Heart left ventricle (tissue), 16 donors: Measurements from ENCODE around the gene PACSIN1. TPM values are rescaled to one million over a fixed set of nuclear protein-coding genes. Genes with fewer than 3 reads are reported as not detected.
"Not testable (repeated sequence)": the region's sequence is repeated elsewhere in the genome, so short reads cannot be mapped to it uniquely, and the experiment has no call there.

ENCODE experiments used
- ATAC-seq, 4 donors: fragments of 200-7000 bp; cut with Tn5 transposase; one replicate each; pipeline ENCODE4 v1.9.1; 2020 to 2022; ENCODE audit warnings: moderate library complexity in 4 of 4, mild to moderate bottlenecking in 3 of 4, moderate number of reproducible peaks in 1 of 4
- DNase-seq, 5 donors: peaks; one replicate each; pipeline ENCODE4 v3.0.0-alpha.2; 2020
- H3K27ac ChIP-seq, 12 donors: fragments of 200-600 bp; sonication (generic) in 4 of 12; one replicate each; pipeline versions ENCODE4 v1.5.0 to v1.8.0; 2016 to 2022; ENCODE audit warnings: mild to moderate bottlenecking in 2 of 12
- H3K27me3 ChIP-seq, 9 donors: fragments of 200-600 bp; sonication (generic) in 2 of 9; one replicate each; pipeline versions ENCODE4 v1.5.1 to v1.8.0; 2016 to 2022; ENCODE audit warnings: mild to moderate bottlenecking in 3 of 9
- H3K36me3 ChIP-seq, 9 donors: fragments of 200-600 bp; sonication (generic) in 2 of 9; one replicate each; pipeline versions ENCODE4 v1.5.0 to v1.8.0; 2018 to 2022; ENCODE audit warnings: mild to moderate bottlenecking in 2 of 9
- H3K4me1 ChIP-seq, 12 donors: fragments of 200-600 bp; sonication (generic) in 4 of 12; one replicate each; pipeline versions ENCODE4 v1.5.0 to v1.8.0; 2016 to 2022; ENCODE audit warnings: mild to moderate bottlenecking in 3 of 12
- H3K4me3 ChIP-seq, 12 donors: fragments of 200-600 bp; sonication (generic) in 4 of 12; one replicate each; pipeline versions ENCODE4 v1.5.0 to v1.8.0; 2017 to 2022; ENCODE audit warnings: mild to moderate bottlenecking in 9 of 12, moderate library complexity in 4 of 12
- H3K9me3 ChIP-seq, 12 donors: fragments of 200-600 bp; sonication (generic) in 4 of 12; one replicate each; pipeline versions ENCODE4 v1.5.0 to v1.8.0; 2016 to 2022; ENCODE audit warnings: mild to moderate bottlenecking in 1 of 12
- CTCF ChIP-seq, 12 donors: fragments of 200-600 bp; sonication (generic) in 4 of 12; IDR thresholded peaks; one replicate each; pipeline versions ENCODE4 v1.5.0 to v1.8.0; 2018 to 2022; ENCODE audit warnings: antibody characterized with exemption in 12 of 12, mild to moderate bottlenecking in 5 of 12
- POLR2A ChIP-seq, 2 donors: fragments of 450-650 bp; IDR thresholded peaks; one replicate each; pipeline ENCODE4 v1.6.1; 2017; ENCODE audit warnings: antibody characterized with exemption in 2 of 2, mild to moderate bottlenecking in 2 of 2, moderate library complexity in 2 of 2
- WGBS, 4 donors: extraction: QIAGEN DNeasy Blood & Tissue Kit in 2 of 4; methylation state at CpG; one replicate each; pipeline versions ENCODE4 v1.1.5 to v1.1.7; 2013 to 2018; 5-methylcytosine and 5-hydroxymethylcytosine counted together
- intact Hi-C, 10 donors: fragments of 100-400 bp; cut with DNase I; formaldehyde crosslinking; loops; one replicate each; pipeline versions ENCODE4 v1.11.1 to v1.14.2; 2022
- polyA plus RNA-seq, 2 donors: library from polyadenylated mRNA; stranded (reverse); fragments of 200-250 nt; gene quantifications; one replicate each; pipeline ENCODE4 v1.2.3, GENCODE V29; 2013
- total RNA-seq, 9 donors: library from RNA; depleted of rRNA in 2 of 9; stranded (reverse); fragments of >200 nt in 2 of 9; fragmentation: NEBNext Ultra II Directional in 3 of 9; extraction: Animal tissue kit (Norgen Biotek cat#: 25700) in 3 of 9; gene quantifications; one replicate each; pipeline versions ENCODE4 v1.1.0 to v1.2.4, GENCODE V29; 2016 to 2023
- donor health status: ischemic (EF 13 %, LVEDD 7.1; RV severe dilation, severe dysfunction).
- donor health status: healthy with polysubstance abuse.
- donor health status: DM: no; HTN: yes; CAD: no.
- donor health status: DM: no; HTN: no; CAD: no.
- donor health status: ischemic (EF 25% LVEDD 6.9; RV normal size, moderate dysfunction).
- donor health status: ischemic (EF 25% LVEDD 5.7; RV mildly dilated, moderate dysfunction).
- donor health status: healthy.
- donor health status: DM: yes; HTN: yes; CAD: no.
- donor health status: ischemic (EF 35%, LVEDD 5.7; RV mildly dilated, moderate dysfunction).
- donor health status: nonischemic (EF 11% LVEDD 7.7; RV severe dilation, severe dysfunction).
- donor health status: DM: yes; HTN: yes; CAD: no.
- donor health status: PGD.
- donor health status: ischemic (EF 29% LVEDD 5.4; RV normal size, mild dysfunction).
- donor health status: nonischemic (EF 23%, LVEDD 6.1; RV moderate dilation, normal function).

PACSIN1 gene
- total and polyA plus RNA-seq, 11 donors: 1.6 to 12.7 (median 6.0) TPM

GRCh38 chr6:34475767-34476328, 10.0 kb downstream of the PACSIN1 start:
- intact Hi-C loops: no loop called here
- Histone ChIP-seq H3K4me1 (no peaks in the 10 kb centered on the region), H3K27ac (no peak overlapping the region), H3K36me3 (no peaks in the 10 kb centered on the region), H3K9me3 (peaks cover 0 to 10% (median 0%) of the 10 kb centered on the region in 12 donors), H3K27me3 (no peaks in the 10 kb centered on the region), H3K4me3 (no peak overlapping the region)
- DNase-seq: no peak
- no peak for ATAC-seq
- TF ChIP-seq CTCF (IDR thresholded peaks at IDR 0.05): no peak
- TF ChIP-seq POLR2A (IDR thresholded peaks at IDR 0.05): no peak
- 63 to 77% (median 73%) methylated on average over 7 of the region's 7 CpGs for whole genome bisulfite sequencing, 4 donors

GRCh38 chr6:34476447-34476846, 10.6 kb downstream of the PACSIN1 start:
- intact Hi-C loops: no loop called here
- DNase-seq: no peak

GRCh38 chr6:34476921-34477320, 11.0 kb downstream of the PACSIN1 start:
- TF ChIP-seq POLR2A (IDR thresholded peaks at IDR 0.05) (no peak), CTCF (IDR thresholded peaks at IDR 0.05) (no peak)
- H3K27me3 ChIP-seq: no peaks in the 10 kb centered on the region
- no peak overlapping the region for H3K27ac ChIP-seq
- H3K4me3 ChIP-seq: no peak overlapping the region
- intact Hi-C loops: no loop called here
- H3K36me3 ChIP-seq: no peaks in the 10 kb centered on the region
- WGBS, 4 donors: 49 to 70% (median 63%) methylated on average over 5 of the region's 5 CpGs
- H3K4me1 ChIP-seq: no peaks in the 10 kb centered on the region
- ATAC-seq (peak in 1 of 4 donors; percentile 33), DNase-seq (peak in 1 of 5 donors; percentile 12)
- peaks cover 0 to 10% (median 0%) of the 10 kb centered on the region in 12 donors for H3K9me3 ChIP-seq

More at GRCh38 chr6:34476447-34476846, 10.6 kb downstream of the PACSIN1 start:
- 43 to 55% (median 52%) methylated on average over 5 of the region's 5 CpGs for WGBS, 4 donors
- Histone ChIP-seq H3K4me3 (no peak overlapping the region), H3K9me3 (peaks cover 0 to 10% (median 0%) of the 10 kb centered on the region in 12 donors), H3K4me1 (no peaks in the 10 kb centered on the region), H3K27me3 (no peaks in the 10 kb centered on the region), H3K27ac (no peak overlapping the region), H3K36me3 (no peaks in the 10 kb centered on the region)
- ATAC-seq: peak in 1 of 4 donors; percentile 42
- no peak for TF ChIP-seq POLR2A (IDR thresholded peaks at IDR 0.05)
- no peak for TF ChIP-seq CTCF (IDR thresholded peaks at IDR 0.05)

GRCh38 chr6:34478796-34479195, 12.9 kb downstream of the PACSIN1 start:
- Histone ChIP-seq H3K4me3 (no peak overlapping the region), H3K27me3 (no peaks in the 10 kb centered on the region), H3K9me3 (peaks cover 0 to 7% (median 0%) of the 10 kb centered on the region in 12 donors), H3K27ac (no peak overlapping the region), H3K4me1 (no peaks in the 10 kb centered on the region), H3K36me3 (no peaks in the 10 kb centered on the region)
- intact Hi-C loops: no loop called here
- DNase-seq (no peak), ATAC-seq (no peak)
- TF ChIP-seq CTCF (IDR thresholded peaks at IDR 0.05) (no peak), POLR2A (IDR thresholded peaks at IDR 0.05) (no peak)
- WGBS, 4 donors: 83 to 89% (median 88%) methylated on average over 4 of the region's 4 CpGs

GRCh38 chr6:34483781-34484180, 17.9 kb downstream of the PACSIN1 start:
- 96 to 97% (median 96%) methylated on average over 5 of the region's 5 CpGs for WGBS, 4 donors
- H3K4me1 ChIP-seq, H3K4me3 ChIP-seq, DNase-seq, ATAC-seq, H3K27ac ChIP-seq, H3K36me3 ChIP-seq, intact Hi-C loops, H3K27me3 ChIP-seq, H3K9me3 ChIP-seq: not testable (repeated sequence)
